ENCODE results near the gene GSTM5. TPM values are rescaled to one million over a fixed set of nuclear protein-coding genes. Genes with fewer than 3 reads are reported as not detected.
A peak's percentile ranks its signal among the peaks of the same experiment; 100 is the strongest.
"Not testable (repeated sequence)": the region's sequence is repeated elsewhere in the genome, so short reads cannot be mapped to it uniquely, and the experiment has no call there.

GSTM5 gene
- total and polyA plus RNA-seq, 5 donors from 2014 or later, result not detected

GRCh38 chr1:109687641-109688499 is 24.2 kb upstream of the GSTM5 start, which contains the start of gene GSTM1:
GSTM1 (plus strand) TSS chr1:109687817; CDS start chr1:109687874, 57 bp downstream.
- Histone ChIP-seq H3K4me1 (ENCODE audit: control insufficient read depth, insufficient read depth, low read length, poor library complexity, severe bottlenecking) (no peaks in the 10 kb centered on the region), H3K27ac (ENCODE audit: insufficient read depth, low read length, poor library complexity, severe bottlenecking) (no peak within 1 kb of the TSS), H3K9me3 (ENCODE audit: control insufficient read depth in 2 of 2, low read length in 2 of 2) (no peaks in the 10 kb centered on the region), H3K36me3 (ENCODE audit: control insufficient read depth, insufficient read depth, low read length) (no peaks in the 10 kb centered on the region), H3K4me3 (ENCODE audit: low read depth, low read length) (peak within 1 kb of the TSS; percentile 26), H3K27me3 (ENCODE audit: control insufficient read depth, insufficient read depth, low read length) (no peaks in the 10 kb centered on the region)
- Mint-ChIP-seq H3K27ac (peak within 1 kb of the TSS in 2 of 3 donors; percentile 74 to 90), H3K9me3 (no peaks in the 10 kb centered on the region), H3K4me3 (peak within 1 kb of the TSS in 3 of 4 donors; percentile 88 to 94 (median 92)), H3K4me1 (peaks cover 0 to 14% (median 0%) of the 10 kb centered on the region in 4 donors), H3K27me3 (no peaks in the 10 kb centered on the region), H3K36me3 (no peaks in the 10 kb centered on the region)
- peak in 1 of 2 donors; percentile 99 for ATAC-seq (ENCODE audit: low read depth in 2 of 2)
- peak in 2 of 3 donors; percentile 67 to 80 for DNase-seq

GRCh38 chr1:109689844-109690405 is 22.1 kb upstream of the GSTM5 start:
- H3K27me3 Mint-ChIP-seq, result no peaks in the 10 kb centered on the region
- ATAC-seq (ENCODE audit: low read depth in 2 of 2) (no peak), DNase-seq (no peak)
- H3K36me3 ChIP-seq (ENCODE audit: control insufficient read depth, insufficient read depth, low read length), result no peaks in the 10 kb centered on the region
- no peaks in the 10 kb centered on the region for H3K27me3 ChIP-seq (ENCODE audit: control insufficient read depth, insufficient read depth, low read length)
- no peaks in the 10 kb centered on the region for H3K4me1 ChIP-seq (ENCODE audit: control insufficient read depth, insufficient read depth, low read length, poor library complexity, severe bottlenecking)
- H3K9me3 ChIP-seq (ENCODE audit: control insufficient read depth in 2 of 2, low read length in 2 of 2), result no peaks in the 10 kb centered on the region
- H3K27ac Mint-ChIP-seq, result peak overlapping the region in 2 of 3 donors; percentile 65 to 80
- peaks cover 0 to 14% (median 0%) of the 10 kb centered on the region in 4 donors for H3K4me1 Mint-ChIP-seq
- peak overlapping the region in 3 of 4 donors; percentile 29 to 83 (median 47) for H3K4me3 Mint-ChIP-seq
- no peaks in the 10 kb centered on the region for H3K9me3 Mint-ChIP-seq
- no peak overlapping the region for H3K27ac ChIP-seq (ENCODE audit: insufficient read depth, low read length, poor library complexity, severe bottlenecking)
- H3K4me3 ChIP-seq (ENCODE audit: low read depth, low read length), result no peak overlapping the region
- no peaks in the 10 kb centered on the region for H3K36me3 Mint-ChIP-seq

- H3K4me3 Mint-ChIP-seq, result peak overlapping the region in 1 of 4 donors; percentile 40
- Histone ChIP-seq H3K9me3 (ENCODE audit: control insufficient read depth in 2 of 2, low read length in 2 of 2) (no peaks in the 10 kb centered on the region), H3K4me3 (ENCODE audit: low read depth, low read length) (no peak overlapping the region), H3K27me3 (ENCODE audit: control insufficient read depth, insufficient read depth, low read length) (no peaks in the 10 kb centered on the region), H3K36me3 (ENCODE audit: control insufficient read depth, insufficient read depth, low read length) (no peaks in the 10 kb centered on the region), H3K27ac (ENCODE audit: insufficient read depth, low read length, poor library complexity, severe bottlenecking) (no peak overlapping the region), H3K4me1 (ENCODE audit: control insufficient read depth, insufficient read depth, low read length, poor library complexity, severe bottlenecking) (no peaks in the 10 kb centered on the region)
- H3K4me1 Mint-ChIP-seq, result peaks cover 0 to 14% (median 0%) of the 10 kb centered on the region in 4 donors
- H3K9me3 Mint-ChIP-seq, result no peaks in the 10 kb centered on the region
- DNase-seq (no peak), ATAC-seq (ENCODE audit: low read depth in 2 of 2) (no peak)
- no peaks in the 10 kb centered on the region for H3K27me3 Mint-ChIP-seq
- no peaks in the 10 kb centered on the region for H3K36me3 Mint-ChIP-seq
- H3K27ac Mint-ChIP-seq, result no peak overlapping the region
Measured at GRCh38 chr1:109691759-109692158, 20.3 kb upstream of the GSTM5 start.

DNA sequence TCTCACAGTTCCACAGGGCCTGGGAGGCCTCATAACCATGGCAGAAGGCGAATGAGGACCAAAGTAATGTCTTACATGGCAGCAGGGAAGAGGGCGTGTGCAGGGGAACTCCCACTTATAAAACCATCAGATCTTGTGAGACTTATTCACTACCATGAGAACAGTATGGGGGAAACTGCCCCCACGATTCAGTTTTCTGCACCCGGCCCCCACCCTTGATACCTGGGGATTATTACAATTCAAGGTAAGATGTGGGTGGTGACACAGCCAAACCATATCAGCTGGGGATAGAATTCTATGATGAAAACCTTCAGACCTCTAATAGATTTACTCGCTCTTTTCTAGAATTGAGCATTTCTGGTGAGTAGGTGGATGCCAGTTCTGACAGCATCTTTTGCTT is 17.7 kb upstream of the GSTM5 start:
- H3K36me3 Mint-ChIP-seq, H3K27me3 Mint-ChIP-seq: not testable (repeated sequence)

GRCh38 chr1:109695138-109695537 is 16.9 kb upstream of the GSTM5 start:
- not testable (repeated sequence) for ATAC-seq (ENCODE audit: low read depth in 2 of 2); H3K27ac ChIP-seq (ENCODE audit: insufficient read depth, low read length, poor library complexity, severe bottlenecking); DNase-seq; H3K9me3 ChIP-seq (ENCODE audit: control insufficient read depth in 2 of 2, low read length in 2 of 2); H3K36me3 Mint-ChIP-seq; H3K4me1 Mint-ChIP-seq; H3K27me3 ChIP-seq (ENCODE audit: control insufficient read depth, insufficient read depth, low read length); H3K4me1 ChIP-seq (ENCODE audit: control insufficient read depth, insufficient read depth, low read length, poor library complexity, severe bottlenecking); H3K4me3 Mint-ChIP-seq; H3K4me3 ChIP-seq (ENCODE audit: low read depth, low read length); H3K9me3 Mint-ChIP-seq; H3K27ac Mint-ChIP-seq; H3K27me3 Mint-ChIP-seq; H3K36me3 ChIP-seq (ENCODE audit: control insufficient read depth, insufficient read depth, low read length)

More for the DNA sequence above, 17.7 kb upstream of the GSTM5 start:
- not testable (repeated sequence) for H3K4me3 Mint-ChIP-seq; H3K27ac ChIP-seq (ENCODE audit: insufficient read depth, low read length, poor library complexity, severe bottlenecking); H3K27me3 ChIP-seq (ENCODE audit: control insufficient read depth, insufficient read depth, low read length); DNase-seq; H3K36me3 ChIP-seq (ENCODE audit: control insufficient read depth, insufficient read depth, low read length); H3K4me1 ChIP-seq (ENCODE audit: control insufficient read depth, insufficient read depth, low read length, poor library complexity, severe bottlenecking); ATAC-seq (ENCODE audit: low read depth in 2 of 2); H3K9me3 Mint-ChIP-seq; H3K4me3 ChIP-seq (ENCODE audit: low read depth, low read length); H3K4me1 Mint-ChIP-seq; H3K9me3 ChIP-seq (ENCODE audit: control insufficient read depth in 2 of 2, low read length in 2 of 2); H3K27ac Mint-ChIP-seq

DNA sequence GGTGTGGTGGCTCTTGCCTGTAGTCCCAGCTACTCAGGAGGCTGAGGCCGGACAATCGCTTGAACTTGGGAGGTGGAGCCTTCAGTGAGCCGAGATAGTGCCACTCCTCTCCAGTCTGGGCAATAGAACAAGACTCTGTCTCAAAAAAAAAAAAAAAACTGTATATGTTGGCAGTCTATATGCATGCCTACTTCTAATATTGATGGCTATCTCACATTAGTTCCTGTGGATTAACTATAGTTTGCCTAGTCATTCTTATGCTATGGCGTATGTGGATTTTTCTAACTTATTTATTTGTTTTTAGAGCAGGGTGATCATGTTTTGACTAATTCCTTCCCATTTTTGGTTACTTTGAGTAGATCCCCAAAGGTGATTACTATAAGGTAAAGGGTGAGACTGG is 15.0 kb upstream of the GSTM5 start:
- DNase-seq, result no peak
- H3K4me3 Mint-ChIP-seq, result no peak overlapping the region
- no peaks in the 10 kb centered on the region for H3K9me3 Mint-ChIP-seq
- Histone ChIP-seq H3K27ac (ENCODE audit: insufficient read depth, low read length, poor library complexity, severe bottlenecking) (no peak overlapping the region), H3K4me3 (ENCODE audit: low read depth, low read length) (no peak overlapping the region), H3K27me3 (ENCODE audit: control insufficient read depth, insufficient read depth, low read length) (no peaks in the 10 kb centered on the region), H3K9me3 (ENCODE audit: control insufficient read depth in 2 of 2, low read length in 2 of 2) (no peaks in the 10 kb centered on the region), H3K36me3 (ENCODE audit: control insufficient read depth, insufficient read depth, low read length) (no peaks in the 10 kb centered on the region), H3K4me1 (ENCODE audit: control insufficient read depth, insufficient read depth, low read length, poor library complexity, severe bottlenecking) (no peaks in the 10 kb centered on the region)
- H3K27me3 Mint-ChIP-seq, result no peaks in the 10 kb centered on the region
- no peaks in the 10 kb centered on the region for H3K36me3 Mint-ChIP-seq
- no peaks in the 10 kb centered on the region for H3K4me1 Mint-ChIP-seq
- H3K27ac Mint-ChIP-seq, result no peak overlapping the region
- no peak for ATAC-seq (ENCODE audit: low read depth in 2 of 2)

GRCh38 chr1:109697861-109698260 is 14.2 kb upstream of the GSTM5 start:
- H3K27ac ChIP-seq (ENCODE audit: insufficient read depth, low read length, poor library complexity, severe bottlenecking); H3K27ac Mint-ChIP-seq; H3K9me3 Mint-ChIP-seq; H3K4me3 ChIP-seq (ENCODE audit: low read depth, low read length); H3K4me1 Mint-ChIP-seq; H3K27me3 Mint-ChIP-seq; DNase-seq; H3K9me3 ChIP-seq (ENCODE audit: control insufficient read depth in 2 of 2, low read length in 2 of 2); H3K4me1 ChIP-seq (ENCODE audit: control insufficient read depth, insufficient read depth, low read length, poor library complexity, severe bottlenecking); H3K27me3 ChIP-seq (ENCODE audit: control insufficient read depth, insufficient read depth, low read length); H3K4me3 Mint-ChIP-seq; H3K36me3 ChIP-seq (ENCODE audit: control insufficient read depth, insufficient read depth, low read length); ATAC-seq (ENCODE audit: low read depth in 2 of 2); H3K36me3 Mint-ChIP-seq: not testable (repeated sequence)
